ENCODE results near the gene PRXL2C. TPM values are rescaled to one million over a fixed set of nuclear protein-coding genes. Genes with fewer than 3 reads are reported as not detected.

The PRXL2C gene
- total RNA-seq, 6 experiments from 2014 or later, result 2.9 to 10.7 (median 5.6) TPM

DNA sequence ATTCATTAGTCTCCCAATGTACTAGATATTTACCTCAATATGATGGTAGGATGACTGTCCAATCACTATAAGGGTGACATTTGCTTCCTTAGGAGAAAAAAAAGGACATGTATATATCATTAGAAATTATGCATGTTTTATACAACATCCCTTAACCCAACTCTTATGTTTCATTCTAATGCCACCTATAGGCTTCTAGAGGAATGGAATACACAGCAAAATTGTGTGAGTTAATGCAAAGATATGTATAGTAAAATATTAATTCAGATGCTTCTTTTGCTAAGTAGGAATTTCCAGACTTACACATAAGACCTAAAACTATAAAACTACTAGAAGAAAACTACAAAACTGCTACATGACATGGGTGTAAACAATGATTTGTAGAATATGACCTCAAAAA lies 3.5 kb downstream of the PRXL2C start:
- DNase-seq (no peak), ATAC-seq (no peak)
- H3K27ac ChIP-seq, result no peak overlapping the region
- H3K4me3 ChIP-seq, result no peak overlapping the region
- H3K27me3 ChIP-seq, result no peaks in the 10 kb centered on the region
- peaks cover 0 to 5% (median 2%) of the 10 kb centered on the region in 4 donors for H3K4me1 ChIP-seq
- no peaks in the 10 kb centered on the region for H3K9me3 ChIP-seq
- no peak for TF ChIP-seq POLR2A (IDR thresholded peaks at IDR 0.05)
- TF ChIP-seq, protein P1, sequence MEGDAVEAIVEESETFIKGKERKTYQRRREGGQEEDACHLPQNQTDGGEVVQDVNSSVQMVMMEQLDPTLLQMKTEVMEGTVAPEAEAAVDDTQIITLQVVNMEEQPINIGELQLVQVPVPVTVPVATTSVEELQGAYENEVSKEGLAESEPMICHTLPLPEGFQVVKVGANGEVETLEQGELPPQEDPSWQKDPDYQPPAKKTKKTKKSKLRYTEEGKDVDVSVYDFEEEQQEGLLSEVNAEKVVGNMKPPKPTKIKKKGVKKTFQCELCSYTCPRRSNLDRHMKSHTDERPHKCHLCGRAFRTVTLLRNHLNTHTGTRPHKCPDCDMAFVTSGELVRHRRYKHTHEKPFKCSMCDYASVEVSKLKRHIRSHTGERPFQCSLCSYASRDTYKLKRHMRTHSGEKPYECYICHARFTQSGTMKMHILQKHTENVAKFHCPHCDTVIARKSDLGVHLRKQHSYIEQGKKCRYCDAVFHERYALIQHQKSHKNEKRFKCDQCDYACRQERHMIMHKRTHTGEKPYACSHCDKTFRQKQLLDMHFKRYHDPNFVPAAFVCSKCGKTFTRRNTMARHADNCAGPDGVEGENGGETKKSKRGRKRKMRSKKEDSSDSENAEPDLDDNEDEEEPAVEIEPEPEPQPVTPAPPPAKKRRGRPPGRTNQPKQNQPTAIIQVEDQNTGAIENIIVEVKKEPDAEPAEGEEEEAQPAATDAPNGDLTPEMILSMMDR (IDR thresholded peaks at IDR 0.05), result peak; percentile 18 to 38 (median 34)
- peaks cover 0 to 10% (median 3%) of the 10 kb centered on the region in 4 donors for H3K36me3 ChIP-seq
- intact Hi-C loops (cut with DNase I), result no loop called here

DNA sequence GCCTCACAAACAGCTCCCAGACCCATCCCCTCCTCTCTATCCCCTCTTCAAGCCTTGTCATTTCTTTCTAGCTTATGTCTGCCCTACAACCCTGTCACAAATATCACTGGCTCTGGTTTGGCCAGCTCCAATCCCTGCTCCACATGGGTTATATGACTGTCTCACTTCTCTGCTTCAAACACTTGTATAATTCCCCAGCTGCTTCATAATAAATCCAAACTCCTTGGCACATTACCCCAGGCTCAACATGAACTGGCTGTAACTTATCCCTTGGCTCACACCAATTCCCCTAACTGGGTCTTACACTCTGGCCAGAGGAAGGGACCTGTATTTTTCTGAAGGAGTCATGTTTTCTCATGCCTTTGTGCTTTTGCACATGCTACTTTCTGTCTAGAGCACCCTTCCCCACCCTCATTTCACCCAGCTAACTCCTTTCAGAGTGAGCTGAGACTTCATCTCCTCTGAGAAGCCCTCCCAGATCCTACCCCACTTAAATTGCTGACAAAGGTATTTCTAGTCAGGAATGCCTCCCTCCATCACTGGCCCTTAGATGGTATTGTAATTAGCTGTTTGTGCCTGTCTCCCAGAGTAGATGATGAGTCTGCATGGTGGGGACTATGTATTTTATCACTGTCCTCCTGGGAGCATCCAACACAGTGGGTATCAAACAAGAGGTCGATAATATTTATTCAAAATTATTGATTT lies 5.3 kb downstream of the PRXL2C start:
- H3K36me3 ChIP-seq, result peaks cover 0 to 10% (median 3%) of the 10 kb centered on the region in 4 donors
- H3K4me3 ChIP-seq, result no peak overlapping the region
- H3K27ac ChIP-seq, result no peak overlapping the region
- no peaks in the 10 kb centered on the region for H3K27me3 ChIP-seq
- TF ChIP-seq, protein P1 (IDR thresholded peaks at IDR 0.05), result no peak
- no peak for TF ChIP-seq POLR2A (IDR thresholded peaks at IDR 0.05)
- WGBS (ENCODE audit: insufficient coverage, low coverage, low lambda C conversion rate, missing lambda C conversion rate), result 50% methylated on average over 1 of the region's 1 CpG
- intact Hi-C loops (cut with DNase I), result no loop called here
- H3K9me3 ChIP-seq, result no peaks in the 10 kb centered on the region
- no peak for DNase-seq
- peaks cover 0 to 5% (median 0%) of the 10 kb centered on the region in 4 donors for H3K4me1 ChIP-seq
- no peak for ATAC-seq

DNA sequence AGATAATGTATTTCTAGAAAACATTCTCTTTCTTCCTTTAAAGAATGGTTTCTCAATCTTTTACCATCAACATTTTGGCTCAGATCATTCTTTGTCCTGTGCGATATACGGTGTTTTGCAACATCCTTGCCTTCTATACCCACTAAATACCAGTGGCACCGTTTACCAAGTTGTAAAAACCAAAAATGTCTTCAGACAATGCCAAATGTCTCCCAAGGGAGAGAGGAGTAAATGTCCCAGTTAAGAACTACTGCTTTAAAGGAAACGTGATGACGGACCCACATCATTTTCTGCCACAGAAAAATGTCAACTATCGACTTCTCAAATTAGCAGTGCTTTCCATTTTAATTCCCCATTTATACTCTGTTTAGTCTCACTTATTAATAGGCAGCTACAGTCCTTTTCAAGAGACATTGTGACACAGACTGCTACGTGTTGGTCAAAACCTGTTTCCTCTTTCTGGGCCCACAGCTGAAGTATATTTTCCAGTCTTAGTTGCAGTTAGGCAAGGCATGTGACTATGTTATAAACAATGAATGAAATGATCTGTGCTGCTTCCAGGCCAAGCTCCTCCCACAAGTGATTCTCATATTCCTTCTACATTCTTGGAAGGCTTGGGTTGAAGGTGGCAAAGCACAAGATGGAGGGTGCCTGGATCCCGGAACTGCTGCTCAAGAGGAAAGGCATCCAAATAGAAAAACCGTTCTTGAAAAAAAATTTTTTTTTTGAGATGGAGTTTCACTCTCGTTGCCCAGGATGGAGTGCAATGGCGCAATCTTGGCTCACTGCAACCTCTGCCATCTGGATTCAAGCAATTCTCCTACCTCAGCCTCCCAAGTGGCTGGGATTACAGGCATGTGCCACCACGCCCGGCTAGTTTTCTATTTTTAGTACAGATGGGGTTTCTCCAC lies 8.8 kb downstream of the PRXL2C start:
- intact Hi-C loops (cut with DNase I), result no loop called here
- TF ChIP-seq, protein P1 (IDR thresholded peaks at IDR 0.05), result no peak
- TF ChIP-seq POLR2A (IDR thresholded peaks at IDR 0.05), result no peak
- WGBS (ENCODE audit: insufficient coverage, low coverage, low lambda C conversion rate, missing lambda C conversion rate), result 64% methylated on average over 12 of the region's 13 CpGs
- H3K9me3 ChIP-seq, result no peaks in the 10 kb centered on the region
- H3K36me3 ChIP-seq, result peaks cover 0 to 21% (median 3%) of the 10 kb centered on the region in 4 donors
- ATAC-seq (peak; percentile 33 to 60 (median 51)), DNase-seq (no peak)
- H3K27me3 ChIP-seq, result no peaks in the 10 kb centered on the region
- no peak overlapping the region for H3K27ac ChIP-seq
- H3K4me3 ChIP-seq, result no peak overlapping the region
- H3K4me1 ChIP-seq, result no peaks in the 10 kb centered on the region

DNA sequence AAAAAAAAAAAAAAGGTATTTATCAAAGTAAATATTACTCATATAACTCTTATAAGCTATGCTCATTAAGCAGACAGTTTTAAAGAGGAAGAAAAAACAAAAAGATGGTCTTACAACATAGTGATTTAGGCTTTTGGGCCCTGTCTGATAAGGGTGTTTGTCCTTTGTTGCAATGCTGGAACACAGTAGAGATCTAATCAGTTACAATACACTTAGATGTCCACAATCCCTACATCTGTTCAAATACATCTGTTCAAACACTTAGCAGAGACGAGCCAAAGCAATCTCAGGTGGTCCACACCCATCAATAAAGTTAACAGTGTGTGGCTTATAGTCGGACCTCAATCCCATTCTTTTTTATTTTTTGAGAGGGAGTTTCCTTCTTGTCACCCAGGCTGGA lies 11.0 kb downstream of the PRXL2C start:
- intact Hi-C loops (cut with DNase I), result no loop called here
- DNase-seq, result no peak
- WGBS (ENCODE audit: insufficient coverage, low coverage, low lambda C conversion rate, missing lambda C conversion rate), result 38% methylated on average over 2 of the region's 2 CpGs
- Histone ChIP-seq H3K4me1 (no peaks in the 10 kb centered on the region), H3K9me3 (no peaks in the 10 kb centered on the region), H3K27ac (no peak overlapping the region), H3K36me3 (peaks cover 0 to 13% (median 0%) of the 10 kb centered on the region in 4 donors), H3K27me3 (no peaks in the 10 kb centered on the region), H3K4me3 (no peak overlapping the region)
- peak in 1 of 4 donors; percentile 32 for ATAC-seq
- TF ChIP-seq POLR2A (IDR thresholded peaks at IDR 0.05), result no peak
- TF ChIP-seq, protein P1 (IDR thresholded peaks at IDR 0.05), result no peak

Measured in right lobe of liver (tissue), 6 donors.